Fibroblast of pulmonary artery (primary cell): ENCODE data around the gene HS2ST1.
"Not testable (repeated sequence)": the region's sequence is repeated elsewhere in the genome, so short reads cannot be mapped to it uniquely, and the experiment has no call there.

Experiments used
- DNase-seq: peaks from one replicate; pipeline ENCODE4 v3.0.0-alpha.2; 2010; ENCODE audit warnings: low read depth
- H3K4me3 ChIP-seq: replicated peaks from 2 replicates; pipeline ENCODE4 v1.5.1; 2011; ENCODE audit warnings: low read depth, mild to moderate bottlenecking, control low read depth, low read length, moderate library complexity
- TF ChIP-seq, protein P1 (sequence below): IDR thresholded peaks from 2 replicates; pipeline ENCODE4 v1.5.1; 2011; ENCODE audit warnings: mild to moderate bottlenecking, control low read depth, low read length, inconsistent platforms; ENCODE audit errors: missing control alignments

The HS2ST1 gene

DNA sequence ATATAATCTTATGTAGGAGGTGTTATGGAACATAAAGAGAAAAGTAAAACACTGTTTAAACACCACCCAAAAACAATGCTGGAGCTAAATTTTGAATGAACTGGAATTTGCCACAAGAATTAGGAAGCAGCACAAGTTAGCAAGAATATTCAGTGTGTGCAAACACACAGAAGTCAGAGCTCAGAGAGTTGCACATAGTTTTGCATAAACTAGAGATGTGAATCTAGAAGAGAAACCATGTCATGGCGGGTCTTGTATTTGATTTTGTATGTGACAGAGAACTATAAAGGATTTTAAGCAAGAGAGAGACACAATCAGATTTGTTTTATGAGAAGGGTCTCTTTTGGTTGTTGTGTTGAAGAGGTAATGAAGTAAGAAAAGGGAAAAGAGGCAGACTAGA is 38.7 kb upstream of the HS2ST1 start:
- H3K4me3 ChIP-seq: no peak overlapping the region
- TF ChIP-seq, protein P1, sequence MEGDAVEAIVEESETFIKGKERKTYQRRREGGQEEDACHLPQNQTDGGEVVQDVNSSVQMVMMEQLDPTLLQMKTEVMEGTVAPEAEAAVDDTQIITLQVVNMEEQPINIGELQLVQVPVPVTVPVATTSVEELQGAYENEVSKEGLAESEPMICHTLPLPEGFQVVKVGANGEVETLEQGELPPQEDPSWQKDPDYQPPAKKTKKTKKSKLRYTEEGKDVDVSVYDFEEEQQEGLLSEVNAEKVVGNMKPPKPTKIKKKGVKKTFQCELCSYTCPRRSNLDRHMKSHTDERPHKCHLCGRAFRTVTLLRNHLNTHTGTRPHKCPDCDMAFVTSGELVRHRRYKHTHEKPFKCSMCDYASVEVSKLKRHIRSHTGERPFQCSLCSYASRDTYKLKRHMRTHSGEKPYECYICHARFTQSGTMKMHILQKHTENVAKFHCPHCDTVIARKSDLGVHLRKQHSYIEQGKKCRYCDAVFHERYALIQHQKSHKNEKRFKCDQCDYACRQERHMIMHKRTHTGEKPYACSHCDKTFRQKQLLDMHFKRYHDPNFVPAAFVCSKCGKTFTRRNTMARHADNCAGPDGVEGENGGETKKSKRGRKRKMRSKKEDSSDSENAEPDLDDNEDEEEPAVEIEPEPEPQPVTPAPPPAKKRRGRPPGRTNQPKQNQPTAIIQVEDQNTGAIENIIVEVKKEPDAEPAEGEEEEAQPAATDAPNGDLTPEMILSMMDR: no peak
- no peak for DNase-seq

DNA sequence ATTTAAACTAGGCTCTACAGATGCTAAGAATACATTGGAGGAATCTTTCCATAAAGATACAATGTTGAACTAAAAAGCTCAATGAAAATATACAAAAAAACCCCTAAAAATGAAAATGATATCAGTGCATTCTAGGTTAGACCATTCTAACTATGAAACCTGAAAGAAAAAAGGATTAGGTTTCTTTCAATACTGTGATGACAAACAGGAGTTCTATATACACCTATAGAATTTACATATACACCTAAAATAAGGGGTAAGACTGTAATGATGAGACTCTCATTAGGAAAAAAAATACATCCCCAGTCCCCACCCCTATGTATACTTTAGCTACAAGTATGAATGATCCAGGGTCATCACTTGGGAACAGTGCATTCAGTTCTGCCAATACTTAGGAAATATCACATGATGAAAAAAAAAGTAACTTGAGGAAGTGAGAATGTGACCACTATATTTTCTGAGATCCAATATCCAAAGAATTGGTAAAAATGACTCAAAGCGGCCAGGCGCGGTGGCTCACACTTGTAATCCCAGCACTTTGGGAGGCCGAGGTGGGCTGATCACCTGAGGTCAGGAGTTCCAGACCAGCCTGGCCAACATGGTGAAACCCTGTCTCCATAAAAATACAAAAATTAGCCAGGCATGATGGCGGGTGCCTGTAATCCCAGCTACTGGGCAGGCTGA is 26.8 kb upstream of the HS2ST1 start:
- DNase-seq: no peak
- TF ChIP-seq, protein P1: no peak
- no peak overlapping the region for H3K4me3 ChIP-seq

DNA sequence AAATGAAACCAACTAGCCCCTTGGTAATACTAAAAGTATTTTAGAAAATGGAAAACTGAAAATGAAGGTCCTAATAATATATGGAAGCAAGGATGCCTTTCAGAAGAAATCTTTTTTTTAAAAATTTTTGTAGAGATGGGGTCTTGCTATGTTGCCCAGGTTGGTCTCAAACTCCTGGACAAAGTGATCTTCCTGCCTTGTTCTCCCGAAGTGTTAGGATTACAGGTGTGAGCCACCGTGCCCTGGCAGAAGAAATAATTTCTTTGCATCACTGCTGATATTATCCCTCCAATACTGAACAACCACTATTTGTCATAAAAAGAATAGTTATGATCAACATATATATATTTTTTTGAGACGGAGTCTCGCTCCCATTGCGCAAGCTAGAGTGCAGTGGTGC is 26.1 kb upstream of the HS2ST1 start:
- DNase-seq: no peak
- TF ChIP-seq, protein P1: no peak
- no peak overlapping the region for H3K4me3 ChIP-seq

DNA sequence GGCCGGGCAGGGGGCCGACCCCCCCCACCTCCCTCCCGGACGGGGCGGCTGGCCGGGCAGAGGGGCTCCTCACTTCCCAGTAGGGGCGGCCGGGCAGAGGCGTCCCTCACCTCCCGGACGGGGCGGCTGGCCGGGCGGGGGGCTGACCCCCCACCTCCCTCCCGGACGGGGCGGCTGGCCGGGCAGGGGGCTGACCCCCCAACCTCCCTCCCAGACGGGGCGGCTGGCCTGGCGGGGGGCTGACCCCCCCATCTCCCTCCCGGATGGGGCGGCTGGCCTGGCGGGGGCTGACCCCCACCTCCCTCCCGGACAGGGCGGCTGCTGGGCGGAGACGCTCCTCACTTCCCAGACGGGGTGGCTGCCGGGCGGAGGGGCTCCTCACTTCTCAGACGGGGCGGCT is 15.0 kb upstream of the HS2ST1 start:
- not testable (repeated sequence) for H3K4me3 ChIP-seq, DNase-seq

DNA sequence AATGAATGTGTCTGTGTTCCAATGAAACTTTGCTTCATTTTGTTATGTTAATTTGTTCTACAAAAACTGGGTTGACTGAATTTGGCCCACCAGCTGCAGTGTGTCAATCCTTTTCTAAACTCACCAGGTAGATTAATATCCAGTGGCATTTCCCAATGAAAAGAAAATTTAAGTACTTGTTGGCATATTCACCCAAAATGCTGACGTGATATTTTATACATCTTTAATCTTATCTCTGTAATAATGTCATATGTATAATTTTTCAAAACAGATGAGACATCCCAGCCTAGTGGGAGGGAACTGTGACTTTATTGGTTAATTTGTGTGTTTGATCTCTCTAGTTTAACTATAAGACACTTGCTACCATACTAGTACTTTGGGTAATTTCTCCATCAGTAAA is 8.6 kb upstream of the HS2ST1 start:
- TF ChIP-seq, protein P1: no peak
- H3K4me3 ChIP-seq: no peak overlapping the region
- no peak for DNase-seq

DNA sequence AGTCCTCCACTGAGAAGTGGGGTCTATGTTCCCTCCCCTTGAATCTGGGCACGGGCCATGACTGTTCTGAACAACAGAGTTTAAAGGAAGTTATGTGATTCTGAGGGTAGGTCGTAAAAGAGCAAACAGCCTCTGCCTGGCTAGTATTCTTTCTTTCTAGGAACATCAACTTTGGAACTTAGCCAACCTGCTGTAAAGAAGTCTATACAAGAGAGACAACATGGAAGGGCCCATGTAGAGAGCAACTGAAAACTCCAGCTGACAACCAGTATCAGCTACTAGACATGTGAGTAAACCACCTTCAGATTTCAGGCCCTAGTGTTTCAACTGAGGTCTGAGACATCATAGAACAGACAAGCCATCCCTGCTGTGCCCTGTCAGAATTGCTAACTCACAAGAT is 8.0 kb upstream of the HS2ST1 start:
- TF ChIP-seq, protein P1: no peak
- peak; percentile 42 for DNase-seq
- no peak overlapping the region for H3K4me3 ChIP-seq

DNA sequence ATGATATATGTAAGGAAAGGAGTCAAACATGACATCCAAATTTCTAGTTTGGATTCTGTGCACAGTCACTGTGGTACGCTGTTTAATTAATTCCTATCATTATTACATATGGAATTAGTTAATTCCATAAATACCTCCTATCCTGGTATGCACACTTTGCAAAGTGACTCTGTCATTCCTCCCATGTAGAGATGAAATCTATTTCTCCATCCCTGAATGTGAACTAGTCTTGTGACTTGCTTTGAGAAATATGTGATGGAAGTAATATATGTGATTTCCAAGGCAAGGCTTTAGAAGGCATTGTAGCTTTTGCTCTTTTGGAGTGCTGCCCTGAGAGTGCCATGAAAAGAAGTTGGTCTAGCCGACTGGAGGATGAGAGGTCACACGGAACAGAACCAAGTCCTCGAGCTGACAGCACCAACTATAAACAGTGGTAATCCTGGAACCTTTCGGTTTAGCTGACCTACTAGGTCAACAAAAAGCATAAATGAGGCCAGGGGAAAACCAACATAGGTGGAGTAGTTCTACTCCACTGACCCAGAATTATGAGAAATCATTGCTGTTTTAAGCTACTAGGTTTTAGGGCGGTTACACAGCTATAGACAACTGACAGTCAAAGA is 2.0 kb upstream of the HS2ST1 start:
- peak; percentile 11 for DNase-seq
- TF ChIP-seq, protein P1: no peak
- H3K4me3 ChIP-seq: peak overlapping the region; percentile 91
